ENCODE measurements around the gene PRDM11.

DNA sequence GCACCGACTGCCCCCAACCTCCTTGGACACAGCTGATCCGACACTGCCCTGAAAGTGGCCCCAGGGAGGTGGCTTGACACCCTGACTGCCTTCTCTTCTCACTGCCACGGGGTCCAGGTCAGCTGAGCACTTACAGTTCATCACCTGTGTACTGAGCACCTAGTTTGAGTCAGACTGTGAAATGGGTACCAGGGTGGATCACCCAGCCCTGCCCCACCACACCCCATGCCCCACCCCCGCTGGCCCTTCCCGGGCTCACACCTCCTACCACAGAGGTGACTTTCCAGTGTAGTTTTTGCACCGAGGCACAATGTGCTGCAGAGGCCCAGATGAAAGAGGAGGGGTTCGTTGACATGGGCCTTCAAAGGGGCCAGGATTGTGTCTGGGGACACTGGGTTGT is 59.5 kb downstream of the PRDM11 start:
- TF ChIP-seq, protein P1, sequence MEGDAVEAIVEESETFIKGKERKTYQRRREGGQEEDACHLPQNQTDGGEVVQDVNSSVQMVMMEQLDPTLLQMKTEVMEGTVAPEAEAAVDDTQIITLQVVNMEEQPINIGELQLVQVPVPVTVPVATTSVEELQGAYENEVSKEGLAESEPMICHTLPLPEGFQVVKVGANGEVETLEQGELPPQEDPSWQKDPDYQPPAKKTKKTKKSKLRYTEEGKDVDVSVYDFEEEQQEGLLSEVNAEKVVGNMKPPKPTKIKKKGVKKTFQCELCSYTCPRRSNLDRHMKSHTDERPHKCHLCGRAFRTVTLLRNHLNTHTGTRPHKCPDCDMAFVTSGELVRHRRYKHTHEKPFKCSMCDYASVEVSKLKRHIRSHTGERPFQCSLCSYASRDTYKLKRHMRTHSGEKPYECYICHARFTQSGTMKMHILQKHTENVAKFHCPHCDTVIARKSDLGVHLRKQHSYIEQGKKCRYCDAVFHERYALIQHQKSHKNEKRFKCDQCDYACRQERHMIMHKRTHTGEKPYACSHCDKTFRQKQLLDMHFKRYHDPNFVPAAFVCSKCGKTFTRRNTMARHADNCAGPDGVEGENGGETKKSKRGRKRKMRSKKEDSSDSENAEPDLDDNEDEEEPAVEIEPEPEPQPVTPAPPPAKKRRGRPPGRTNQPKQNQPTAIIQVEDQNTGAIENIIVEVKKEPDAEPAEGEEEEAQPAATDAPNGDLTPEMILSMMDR (IDR thresholded peaks at IDR 0.05; ENCODE audit: low read length): no peak
- TF ChIP-seq EZH2 (IDR thresholded peaks at IDR 0.05; ENCODE audit: borderline replicate concordance, low read length): no peak

Data from OCI-LY1 (cell line).